Adrenal gland (tissue), 12 donors: ENCODE results near the gene TSPAN18. TPM values are rescaled to one million over a fixed set of nuclear protein-coding genes. Genes with fewer than 3 reads are reported as not detected.

ENCODE experiments used
- DNase-seq, 7 donors: peaks; one replicate each; pipeline ENCODE4 v3.0.0-alpha.2; 2019 to 2020
- H3K27ac ChIP-seq, 5 donors: fragments of 200-600 bp; sonication (generic) in 4 of 5; 1 replicate in 3 of 5; 2 replicates in 2 of 5; pipeline versions ENCODE4 v1.5.1 to v1.8.0; 2016 to 2020; ENCODE audit warnings: mild to moderate bottlenecking in 1 of 5
- H3K27me3 ChIP-seq: fragments of 200-600 bp; 2 replicates; pipeline ENCODE4 v1.8.0; 2021
- H3K36me3 ChIP-seq, 2 donors: fragments of 200-600 bp; replicated peaks in 1 of 2; 1 replicate in 1 of 2; 2 replicates in 1 of 2; pipeline versions ENCODE4 v1.5.1 to v1.8.0; 2018 to 2022
- H3K4me1 ChIP-seq, 2 donors: fragments of 200-600 bp; replicated peaks in 1 of 2; 1 replicate in 1 of 2; 2 replicates in 1 of 2; pipeline versions ENCODE4 v1.5.1 to v1.8.0; 2018 to 2021
- H3K4me3 ChIP-seq, 4 donors: fragments of 200-600 bp; sonication (generic) in 3 of 4; one replicate each; pipeline ENCODE4 v1.5.1; 2016 to 2018
- H3K9me3 ChIP-seq, 3 donors: fragments of 200-600 bp; sonication (generic) in 1 of 3; replicated peaks in 1 of 3; 1 replicate in 2 of 3; 2 replicates in 1 of 3; pipeline versions ENCODE4 v1.5.1 to v1.8.0; 2016 to 2021
- CTCF ChIP-seq, 6 experiments: fragments of 450-650 bp in 4 of 6; fragments of 200-600 bp in 2 of 6; sonication (generic) in 1 of 6; IDR thresholded peaks; 1 replicate in 5 of 6; 2 replicates in 1 of 6; pipeline versions ENCODE4 v1.5.1 to v1.8.0; 2016 to 2021; ENCODE audit warnings: antibody characterized with exemption in 6 of 6, mild to moderate bottlenecking in 2 of 6, moderate library complexity in 1 of 6
- POLR2A ChIP-seq, 2 donors: fragments of 450-650 bp; IDR thresholded peaks; one replicate each; pipeline ENCODE4 v1.6.1; 2017; ENCODE audit warnings: antibody characterized with exemption in 2 of 2, mild to moderate bottlenecking in 2 of 2, moderate library complexity in 1 of 2
- WGBS, 4 donors: extraction: QIAGEN DNeasy Blood & Tissue Kit in 2 of 4; methylation state at CpG; one replicate each; pipeline versions ENCODE4 v1.1.5 to v1.1.7; 2013 to 2017; 5-methylcytosine and 5-hydroxymethylcytosine counted together
- intact Hi-C, 2 donors: fragments of 100-400 bp; cut with DNase I; formaldehyde crosslinking; loops; one replicate each; pipeline versions ENCODE4 v1.14.1 to v1.15.0; 2022 to 2023
- polyA plus RNA-seq, 3 donors: library from polyadenylated mRNA; stranded (reverse); fragments of 200-250 nt in 2 of 3; fragments of 350-450 nt in 1 of 3; fragmentation: Illumina TruSeq in 1 of 3; extraction: RNeasy Lipid Tissue Mini Kit (QIAGEN cat#74804) in 1 of 3; gene quantifications; one replicate each; pipeline ENCODE4 v1.2.3, GENCODE V29; 2013 to 2014
- total RNA-seq, 9 donors: library from RNA; depleted of rRNA in 4 of 9; stranded (reverse); fragments of >200 nt in 4 of 9; fragments of 120-200 nt in 1 of 9; fragmentation: NEBNext Ultra II Directional in 1 of 9; extraction: Animal tissue kit (Norgen Biotek cat#: 25700) in 1 of 9; gene quantifications; one replicate each; pipeline versions ENCODE4 v1.1.0 to v1.2.4, GENCODE V29; 2013 to 2023
- donor health status: healthy with polysubstance abuse.
- donor health status: Bipolar disorder and iron deficiency.
- donor health status: DM: yes; HTN: yes; CAD: no.
- donor health status: DM: no; HTN: no; CAD: no.
- donor health status: DM: no; HTN: no; CAD: no.
- donor health status: DM: yes; HTN: yes; CAD: no.

Gene TSPAN18
- total and polyA plus RNA-seq, 12 donors = 24.5 to 168 (median 58.4) TPM

DNA sequence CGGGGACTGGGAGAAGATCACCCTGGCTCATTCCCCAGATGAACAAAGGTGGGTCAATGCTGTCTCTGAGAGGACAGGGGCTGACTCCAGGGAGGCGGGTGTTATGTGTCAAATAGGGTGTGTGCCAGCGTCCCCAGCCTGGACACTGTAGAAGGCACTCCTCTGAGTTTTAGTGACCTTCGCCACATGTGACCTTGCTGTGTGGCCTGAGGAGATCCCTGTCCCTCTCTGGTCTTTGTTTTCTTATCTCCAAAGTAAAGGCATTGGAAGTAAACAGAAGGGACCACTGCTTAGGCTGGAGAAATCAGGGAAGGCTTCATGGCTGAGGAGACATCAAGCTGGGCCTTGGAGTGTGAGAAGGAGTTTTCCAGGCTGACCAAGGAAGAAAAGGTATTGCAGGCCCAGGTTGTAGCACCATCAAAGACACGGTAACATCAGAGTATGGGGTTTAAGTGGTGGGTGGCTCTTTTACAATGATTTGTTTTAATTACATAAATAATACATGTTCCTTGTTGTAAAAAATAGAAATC is 149.5 kb downstream of the TSPAN18 start:
- intact Hi-C loops = no loop called here
- Histone ChIP-seq H3K27me3 (no peaks in the 10 kb centered on the region), H3K4me1 (no peaks in the 10 kb centered on the region), H3K4me3 (no peak overlapping the region), H3K9me3 (no peaks in the 10 kb centered on the region), H3K27ac (no peak overlapping the region), H3K36me3 (no peaks in the 10 kb centered on the region)
- WGBS, 4 donors = 77 to 89% (median 82%) methylated on average over 5 of the region's 5 CpGs
- no peak for TF ChIP-seq POLR2A (IDR thresholded peaks at IDR 0.05)
- no peak for TF ChIP-seq CTCF (IDR thresholded peaks at IDR 0.05)
- DNase-seq = no peak

DNA sequence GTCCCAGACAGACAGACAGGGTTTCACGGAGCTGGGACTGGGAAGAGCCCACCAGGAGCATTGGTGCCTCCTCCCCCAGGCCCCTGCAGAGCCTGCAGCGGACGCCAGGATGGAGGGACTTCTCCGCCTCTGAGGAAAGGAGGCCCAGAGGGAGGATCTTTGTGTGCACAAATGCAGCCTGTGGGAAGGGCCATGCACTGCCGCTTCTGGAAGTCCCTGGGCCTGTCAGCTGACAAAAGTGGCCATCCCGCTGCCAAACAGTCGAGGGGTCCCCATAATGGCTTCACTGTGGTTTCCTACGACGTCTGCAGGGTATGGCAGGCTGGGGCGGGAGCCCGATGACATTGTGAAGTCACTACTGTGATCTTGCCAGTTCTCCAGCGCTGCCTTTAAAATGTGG is 150.1 kb downstream of the TSPAN18 start:
- no peaks in the 10 kb centered on the region for H3K4me1 ChIP-seq
- intact Hi-C loops = no loop called here
- no peak overlapping the region for H3K27ac ChIP-seq
- no peaks in the 10 kb centered on the region for H3K9me3 ChIP-seq
- WGBS, 4 donors = 88 to 100% (median 91%) methylated on average over 1 to 12 of the region's 12 CpGs
- no peaks in the 10 kb centered on the region for H3K27me3 ChIP-seq
- H3K36me3 ChIP-seq = no peaks in the 10 kb centered on the region
- no peak for DNase-seq
- no peak for TF ChIP-seq POLR2A (IDR thresholded peaks at IDR 0.05)
- TF ChIP-seq CTCF (IDR thresholded peaks at IDR 0.05) = no peak
- H3K4me3 ChIP-seq = no peak overlapping the region

- H3K4me3 ChIP-seq = no peak overlapping the region
- intact Hi-C loops = no loop called here
- H3K27me3 ChIP-seq = no peaks in the 10 kb centered on the region
- DNase-seq = no peak
- no peak for TF ChIP-seq POLR2A (IDR thresholded peaks at IDR 0.05)
- no peak for TF ChIP-seq CTCF (IDR thresholded peaks at IDR 0.05)
- no peaks in the 10 kb centered on the region for H3K36me3 ChIP-seq
- H3K9me3 ChIP-seq = no peaks in the 10 kb centered on the region
- 66 to 87% (median 84%) methylated on average over 22 to 26 of the region's 26 CpGs for WGBS, 4 donors
- H3K4me1 ChIP-seq = no peaks in the 10 kb centered on the region
- no peak overlapping the region for H3K27ac ChIP-seq
These were observed 151.1 kb downstream of the TSPAN18 start for GRCh38 chr11:44877571-44878497.

DNA sequence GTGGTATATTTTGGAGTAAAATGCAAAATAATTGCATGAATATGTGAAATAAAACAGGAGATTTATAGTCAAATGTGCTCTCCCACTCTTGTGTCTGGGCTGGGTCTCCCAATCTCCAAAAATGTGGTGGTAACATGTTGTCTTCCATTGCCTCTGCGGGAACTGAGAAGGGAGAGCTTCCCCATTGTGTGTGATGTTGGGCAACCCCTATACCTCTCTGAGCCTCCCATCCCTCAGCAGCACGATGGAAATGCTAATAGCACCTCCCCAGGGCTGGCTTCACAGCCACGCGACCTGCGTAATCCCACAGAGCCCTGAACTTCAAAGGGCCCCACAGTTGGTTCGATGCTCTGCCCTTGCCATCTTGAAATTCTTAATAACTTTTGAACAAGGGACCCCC is 151.9 kb downstream of the TSPAN18 start:
- Histone ChIP-seq H3K4me1 (no peaks in the 10 kb centered on the region), H3K4me3 (no peak overlapping the region), H3K36me3 (no peaks in the 10 kb centered on the region), H3K27me3 (no peaks in the 10 kb centered on the region), H3K9me3 (no peaks in the 10 kb centered on the region), H3K27ac (no peak overlapping the region)
- TF ChIP-seq POLR2A (IDR thresholded peaks at IDR 0.05) = no peak
- no peak for TF ChIP-seq CTCF (IDR thresholded peaks at IDR 0.05)
- DNase-seq = no peak
- intact Hi-C loops = no loop called here
- 85 to 92% (median 90%) methylated on average over 6 of the region's 6 CpGs for WGBS, 4 donors
